DMS153 treated with DMSO at 0.1 percent for 48 hours (cell line): Measurements from ENCODE around the gene SMIM20.

Source experiments
- DNase-seq: peaks from one replicate; lab custom pipeline; 2025; ENCODE audit not compliant: unreplicated experiment; lab: John Stamatoyannopoulos, UW

SMIM20 gene

DNA sequence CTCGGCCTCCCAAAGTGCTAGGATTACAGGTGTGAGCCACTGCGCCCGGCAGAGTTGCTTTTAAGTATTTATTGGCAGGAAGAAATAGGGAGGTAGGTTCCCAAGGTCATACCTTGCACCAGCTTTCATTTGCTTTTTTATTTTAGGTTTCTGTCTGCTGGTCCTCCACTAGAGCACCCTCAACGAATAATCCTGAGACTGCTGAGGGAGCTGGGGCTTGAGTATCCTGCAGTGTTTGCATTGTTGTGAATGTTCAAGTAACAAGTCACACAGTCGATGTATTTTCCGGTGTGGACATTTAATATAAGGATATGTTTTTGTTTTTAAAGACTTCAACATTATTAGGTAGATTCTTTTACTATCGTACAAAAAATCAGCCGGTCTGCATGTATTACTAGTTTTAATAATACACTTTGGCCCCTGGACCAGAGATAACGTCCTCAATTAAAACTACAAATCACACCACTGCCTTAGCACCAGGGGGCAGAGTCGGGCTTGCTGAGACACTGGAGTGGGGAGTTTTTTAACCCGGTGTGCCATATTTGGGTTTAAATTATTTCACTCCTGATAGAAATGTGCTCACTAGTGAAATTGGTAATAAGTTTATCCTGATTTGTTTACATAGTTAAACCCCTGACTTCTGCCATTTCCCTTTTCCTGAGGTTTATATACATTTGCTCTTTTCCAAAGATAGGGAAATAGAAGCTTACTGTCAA lies 11.6 kb downstream of the SMIM20 start:
- peak; percentile 5 for DNase-seq

- peak; percentile 24 for DNase-seq
Observed at GRCh38 chr4:25926462-25926861, 12.4 kb downstream of the SMIM20 start.

DNA sequence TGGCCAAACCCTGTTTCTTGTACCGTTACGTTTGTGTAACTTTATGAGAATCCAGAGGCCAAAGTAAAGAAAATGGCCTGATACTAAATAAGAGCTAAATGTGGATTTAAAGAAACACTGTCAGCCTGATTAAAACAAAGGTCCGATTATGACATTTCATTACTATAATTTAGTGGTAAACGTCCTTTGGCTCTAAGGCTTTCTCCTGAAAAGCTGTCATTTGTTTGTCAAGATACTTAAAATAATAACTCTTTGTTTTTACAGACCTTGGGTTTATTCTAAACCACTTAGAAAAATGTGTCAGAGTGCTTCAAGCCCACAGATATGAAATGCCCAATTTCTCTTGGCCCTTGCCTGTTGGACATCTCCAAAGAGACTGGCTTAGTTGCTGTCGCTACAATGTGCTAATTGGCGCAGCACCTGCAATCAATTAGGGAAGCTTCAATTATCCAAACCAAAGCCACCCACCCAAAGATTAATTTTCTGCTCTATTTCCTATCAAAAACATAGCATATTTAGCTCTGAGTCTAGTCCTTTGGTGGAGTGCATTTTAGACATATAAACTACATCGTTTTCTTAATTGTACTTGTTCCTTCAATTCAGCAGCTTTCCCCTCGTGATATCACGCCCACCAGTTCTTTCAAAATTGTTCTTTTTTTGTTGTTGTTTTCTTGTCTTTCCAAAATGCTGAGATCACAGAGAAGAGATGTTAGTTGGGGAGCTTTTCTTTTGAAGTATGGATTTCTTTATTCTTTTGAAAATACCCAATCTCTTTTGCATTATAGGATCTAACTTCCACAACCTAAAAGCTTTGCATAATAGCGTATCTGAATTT lies 13.6 kb downstream of the SMIM20 start:
- no peak for DNase-seq

DNA sequence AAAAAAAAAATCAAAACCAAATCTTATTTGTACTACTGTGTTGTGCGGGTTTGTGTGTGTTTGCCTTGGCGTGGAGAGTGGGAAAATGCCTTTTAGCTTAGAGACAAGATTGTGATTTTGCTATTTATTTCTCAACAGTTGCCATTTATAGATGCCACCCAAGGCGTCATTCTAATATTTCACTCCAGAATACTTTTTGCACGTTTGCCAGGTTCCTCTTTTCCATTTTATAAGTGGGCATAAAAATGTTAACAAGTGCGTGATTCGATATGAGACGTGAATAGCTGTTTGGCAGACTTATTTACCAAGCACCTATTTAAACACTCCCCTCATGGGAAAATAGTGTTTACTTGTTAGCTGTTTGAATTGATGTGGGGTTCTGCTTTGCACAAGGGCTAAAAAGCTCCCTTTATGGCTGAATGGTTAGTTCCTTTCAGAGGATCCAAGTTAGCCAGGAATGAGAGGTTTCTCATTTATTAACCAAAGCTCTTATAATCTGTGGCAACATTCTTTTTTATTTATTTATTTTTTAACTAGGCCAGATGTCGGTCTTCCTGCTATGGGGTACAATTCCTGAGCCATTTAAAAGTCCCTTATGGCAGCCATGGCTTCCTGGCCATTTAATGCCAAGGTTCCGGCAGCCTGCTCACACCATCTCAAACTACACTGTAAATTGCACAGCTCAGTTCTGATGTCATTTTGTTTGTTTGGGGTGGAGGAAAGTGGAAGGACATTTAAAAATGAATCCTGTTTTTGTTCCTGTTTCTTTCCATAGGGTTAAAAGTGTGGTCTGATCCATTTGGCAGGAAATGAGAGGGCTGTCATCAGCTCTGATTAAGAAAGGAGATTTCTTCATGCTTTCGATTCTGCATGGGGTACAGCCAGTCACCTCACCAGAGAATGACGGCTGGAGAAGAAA lies 14.6 kb downstream of the SMIM20 start:
- peak; percentile 91 for DNase-seq

- DNase-seq = no peak
Observed at GRCh38 chr4:25929298-25929686, 15.3 kb downstream of the SMIM20 start.

GRCh38 chr4:25930731-25931354 lies 16.8 kb downstream of the SMIM20 start:
- DNase-seq = no peak

GRCh38 chr4:25936696-25937095 lies 22.7 kb downstream of the SMIM20 start:
- DNase-seq = no peak

GRCh38 chr4:25937801-25938200 lies 23.8 kb downstream of the SMIM20 start:
- no peak for DNase-seq

GRCh38 chr4:25938366-25938765 lies 24.3 kb downstream of the SMIM20 start:
- DNase-seq = no peak

DNA sequence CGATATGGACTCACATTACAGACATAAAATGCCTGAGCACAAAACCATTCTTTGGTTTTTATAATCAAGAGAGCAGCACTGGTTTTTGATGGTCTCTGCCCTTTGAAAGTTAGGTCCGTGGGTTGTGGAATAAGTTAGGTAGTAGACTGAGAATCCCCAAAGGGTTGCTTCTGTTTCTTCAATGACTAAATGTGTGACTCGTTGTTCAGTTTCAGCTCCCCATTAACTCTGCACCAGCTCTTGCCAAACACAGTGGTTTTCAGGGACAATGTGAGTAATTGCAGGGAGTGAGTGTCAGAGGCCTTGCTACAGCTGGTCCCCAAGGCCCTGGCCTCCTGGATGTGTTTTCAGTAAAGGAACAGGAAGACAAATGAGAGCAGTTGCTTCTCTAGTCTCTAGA lies 24.8 kb downstream of the SMIM20 start:
- no peak for DNase-seq

- DNase-seq = no peak
Observed at GRCh38 chr4:25939330-25939729, 25.3 kb downstream of the SMIM20 start.

DNA sequence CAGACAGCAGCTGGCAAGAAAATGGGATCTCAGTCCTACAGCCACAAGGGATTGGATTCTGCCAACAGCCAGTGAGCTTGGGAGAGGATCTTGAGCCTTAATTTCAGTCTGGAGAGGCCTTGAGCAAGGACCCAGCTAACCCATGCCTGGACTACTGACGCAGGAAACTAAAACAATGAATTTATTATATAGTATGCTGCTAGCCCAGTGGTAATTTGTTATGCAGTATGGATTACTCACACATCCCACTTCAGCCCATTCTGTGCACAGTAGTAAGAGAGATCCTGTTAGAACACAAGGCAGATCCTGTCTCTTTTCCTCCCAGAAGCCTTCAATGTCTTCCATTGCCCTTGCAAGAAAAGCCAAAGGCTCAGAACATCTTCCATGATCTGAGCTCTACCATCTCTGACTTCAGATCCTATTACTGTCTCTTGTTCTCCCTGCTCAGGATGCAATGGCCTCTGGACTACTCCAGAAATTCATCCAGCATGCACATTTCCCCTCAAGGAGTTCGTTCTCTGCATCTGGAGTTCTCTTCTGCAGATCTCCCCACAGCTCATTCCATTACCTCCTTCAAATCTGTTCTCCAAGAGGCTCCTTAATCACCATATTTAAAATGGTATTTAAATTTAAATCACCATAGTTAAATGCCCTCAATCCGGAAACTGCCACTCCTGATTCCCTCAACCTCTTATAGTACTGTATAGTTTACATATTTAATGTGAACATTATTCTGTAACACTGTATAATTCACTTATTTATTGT lies 27.6 kb downstream of the SMIM20 start:
- no peak for DNase-seq

DNA sequence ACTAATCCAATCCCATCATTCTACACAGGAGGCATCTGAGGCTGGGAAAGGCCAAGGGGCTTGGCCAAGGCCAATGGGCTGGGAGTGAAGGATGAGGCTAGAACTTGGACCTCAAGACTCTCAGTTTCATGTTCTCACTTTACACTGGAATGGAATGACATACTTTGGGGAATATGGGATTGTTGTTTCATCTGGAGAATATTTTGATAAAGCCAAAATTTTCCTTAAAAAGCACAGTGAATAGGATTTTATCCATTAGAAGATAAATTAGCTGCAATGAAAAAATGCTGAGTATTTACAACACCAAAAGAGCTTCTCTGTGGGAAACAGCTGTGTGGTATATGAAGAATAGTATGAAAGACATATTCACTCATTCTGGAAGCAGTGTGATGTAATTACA lies 29.3 kb downstream of the SMIM20 start:
- DNase-seq = no peak

GRCh38 chr4:25943805-25944204 lies 29.8 kb downstream of the SMIM20 start:
- DNase-seq = no peak

- no peak for DNase-seq
Observed at GRCh38 chr4:25948051-25948450, 34.0 kb downstream of the SMIM20 start.

DNA sequence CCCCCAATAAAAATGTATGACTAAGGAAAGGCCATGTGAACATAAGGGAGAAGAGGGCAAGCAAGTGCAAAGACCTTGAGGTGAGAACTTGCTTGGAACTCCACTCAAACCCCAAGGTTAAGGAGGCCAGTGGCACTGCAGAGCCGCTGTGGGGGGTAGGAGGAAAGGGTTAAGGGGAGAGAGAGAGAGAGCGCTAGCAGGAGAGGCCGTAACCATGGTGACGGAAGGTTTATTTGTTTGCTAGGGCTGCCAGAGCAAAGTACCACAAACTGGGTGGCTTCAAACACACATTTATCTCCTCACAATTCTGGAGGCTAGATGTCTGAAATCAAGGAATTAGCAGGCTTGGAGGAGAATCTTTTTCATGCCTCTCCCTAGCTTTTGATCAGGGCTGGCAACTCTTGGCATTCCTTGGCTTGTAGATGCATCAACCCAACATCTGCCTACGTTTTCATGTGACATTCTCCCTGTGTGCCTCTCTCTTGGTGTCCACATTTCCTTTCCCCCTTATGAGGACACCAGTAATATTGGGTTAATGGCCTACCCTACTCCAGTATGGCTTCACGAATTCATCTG lies 35.2 kb downstream of the SMIM20 start:
- no peak for DNase-seq

DNA sequence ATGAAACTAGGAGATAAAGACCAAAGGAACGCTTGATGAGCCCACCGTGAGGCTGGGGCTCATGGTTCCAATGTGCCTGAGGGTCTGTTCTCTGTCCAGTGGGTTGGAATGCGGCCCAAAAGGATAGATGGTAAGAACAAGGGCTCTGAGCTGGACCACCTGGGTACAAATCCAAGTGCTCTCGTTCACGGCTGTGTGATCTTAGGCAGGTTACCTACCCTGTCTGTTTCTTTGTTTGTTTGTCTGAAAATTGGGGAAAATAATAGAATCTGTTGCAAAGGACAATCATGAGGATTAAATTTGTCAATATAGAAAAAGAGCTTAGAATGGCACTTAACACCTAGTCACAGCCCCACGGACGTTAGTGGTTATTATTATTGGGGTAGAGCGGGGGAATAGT lies 36.0 kb downstream of the SMIM20 start:
- no peak for DNase-seq

DNA sequence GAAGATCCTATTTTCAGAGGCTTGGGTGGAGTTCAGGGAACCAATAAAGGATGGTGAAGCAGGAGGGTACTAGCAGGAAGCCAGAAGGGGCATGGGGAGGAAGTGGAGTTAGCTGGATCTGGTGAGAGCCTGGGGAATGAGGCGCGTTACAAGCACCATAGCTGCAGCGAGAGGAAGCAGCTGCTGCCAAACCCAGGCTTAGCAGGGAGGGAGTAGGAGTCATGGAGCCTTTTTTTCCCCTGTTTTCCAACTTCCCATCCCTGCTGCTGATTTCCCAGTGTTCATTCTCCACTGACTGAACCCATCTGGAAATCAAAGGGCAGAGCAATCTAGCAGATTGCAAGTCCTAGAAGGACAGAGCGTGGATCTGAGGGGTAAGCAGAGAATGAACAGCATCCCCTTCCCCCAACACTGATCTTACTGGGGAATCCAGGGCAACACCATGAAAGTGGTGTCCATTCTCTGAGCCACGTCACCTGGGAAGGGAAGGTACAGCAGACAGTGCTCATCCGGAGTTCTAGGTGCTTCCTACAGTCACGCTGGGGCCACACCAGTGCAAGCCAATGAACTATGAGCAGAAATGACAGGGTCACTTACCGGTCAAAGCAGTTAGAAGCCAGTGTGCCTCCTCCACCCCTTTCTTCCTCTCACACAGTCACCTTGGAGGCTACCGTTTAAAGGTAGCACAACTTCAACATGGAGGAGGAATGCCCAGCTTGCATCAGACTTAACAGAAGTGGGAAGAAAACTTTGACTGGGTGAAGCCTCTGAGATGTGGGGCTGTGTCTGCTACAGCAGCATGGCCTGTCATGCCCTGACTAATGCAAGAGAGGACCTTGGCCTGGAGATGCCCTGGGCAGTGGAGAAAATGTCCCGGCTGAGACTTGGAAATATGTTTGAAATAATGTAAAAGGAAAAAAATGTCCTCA lies 36.7 kb downstream of the SMIM20 start:
- DNase-seq = no peak
